NCI-H187 treated with DMSO at 0.1 percent for 48 hours (cell line): ENCODE data around the gene HOXB6.

Experiments
- DNase-seq: peaks from one replicate; lab custom pipeline; 2025; lab: John Stamatoyannopoulos, UW

HOXB6 gene

DNA sequence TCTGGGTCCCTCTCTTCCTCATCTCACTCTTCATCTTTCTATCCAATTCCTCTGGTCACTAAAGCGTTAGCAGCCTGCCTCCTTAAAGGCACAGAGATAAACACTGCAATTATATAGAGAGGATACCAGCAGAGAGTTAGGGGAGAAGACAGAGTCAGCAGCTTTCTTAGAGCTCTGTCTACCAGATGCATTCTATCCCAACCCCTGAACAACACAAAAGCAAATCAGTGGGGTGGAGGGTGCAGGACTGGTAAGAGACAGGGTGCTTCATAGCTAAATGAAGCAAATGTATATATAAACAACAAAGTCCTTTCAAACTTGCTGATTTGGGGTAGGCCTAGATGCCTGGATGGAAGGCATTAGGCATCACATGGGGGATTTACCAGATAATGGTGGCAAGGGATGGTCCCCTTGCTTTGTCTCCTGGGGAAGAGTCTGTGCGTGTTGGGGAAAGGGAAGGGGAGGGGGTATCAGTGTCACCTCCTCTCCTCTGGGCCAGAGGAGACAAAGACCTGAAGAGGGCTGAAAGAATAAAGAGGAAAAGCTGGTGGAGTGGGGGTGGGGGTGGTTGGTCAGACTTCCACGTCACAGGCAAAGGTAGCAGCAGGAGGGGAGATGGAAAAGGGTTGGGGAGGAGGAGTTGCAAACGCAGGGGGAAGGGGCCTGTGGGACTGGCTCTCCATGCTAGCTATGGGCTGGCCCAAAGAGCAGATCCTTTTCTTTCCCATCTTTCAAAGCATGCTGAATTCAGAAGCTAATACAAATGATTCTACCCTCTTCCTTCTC, 38.7 kb downstream of the HOXB6 start:
- DNase-seq: no peak

DNA sequence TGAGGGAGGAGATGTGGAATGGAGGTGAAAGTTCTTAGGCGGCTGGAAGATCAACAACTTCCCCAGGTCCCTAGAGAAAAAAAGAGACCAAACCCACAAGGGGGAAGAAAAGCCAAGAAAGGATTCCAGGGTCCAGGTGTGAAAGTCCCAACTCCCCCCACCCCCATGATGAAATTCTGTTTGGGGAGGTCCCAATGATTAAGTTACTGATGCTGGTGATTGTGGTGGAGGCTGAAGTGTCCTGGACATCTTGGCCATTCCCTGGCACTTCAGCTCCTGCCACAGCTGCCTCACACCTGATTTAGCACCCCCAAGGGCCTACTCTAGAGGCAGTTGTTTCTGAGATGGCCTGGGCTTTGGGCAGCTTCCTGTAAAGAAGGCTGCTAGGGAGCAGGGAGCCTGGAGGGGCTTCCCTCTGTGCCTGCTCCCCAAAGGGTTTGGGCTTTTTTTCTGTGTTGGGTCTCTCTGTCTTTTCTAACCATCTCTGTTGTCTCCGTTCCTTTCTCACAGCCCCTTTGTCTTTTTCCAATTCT, 39.7 kb downstream of the HOXB6 start:
- no peak for DNase-seq

DNA sequence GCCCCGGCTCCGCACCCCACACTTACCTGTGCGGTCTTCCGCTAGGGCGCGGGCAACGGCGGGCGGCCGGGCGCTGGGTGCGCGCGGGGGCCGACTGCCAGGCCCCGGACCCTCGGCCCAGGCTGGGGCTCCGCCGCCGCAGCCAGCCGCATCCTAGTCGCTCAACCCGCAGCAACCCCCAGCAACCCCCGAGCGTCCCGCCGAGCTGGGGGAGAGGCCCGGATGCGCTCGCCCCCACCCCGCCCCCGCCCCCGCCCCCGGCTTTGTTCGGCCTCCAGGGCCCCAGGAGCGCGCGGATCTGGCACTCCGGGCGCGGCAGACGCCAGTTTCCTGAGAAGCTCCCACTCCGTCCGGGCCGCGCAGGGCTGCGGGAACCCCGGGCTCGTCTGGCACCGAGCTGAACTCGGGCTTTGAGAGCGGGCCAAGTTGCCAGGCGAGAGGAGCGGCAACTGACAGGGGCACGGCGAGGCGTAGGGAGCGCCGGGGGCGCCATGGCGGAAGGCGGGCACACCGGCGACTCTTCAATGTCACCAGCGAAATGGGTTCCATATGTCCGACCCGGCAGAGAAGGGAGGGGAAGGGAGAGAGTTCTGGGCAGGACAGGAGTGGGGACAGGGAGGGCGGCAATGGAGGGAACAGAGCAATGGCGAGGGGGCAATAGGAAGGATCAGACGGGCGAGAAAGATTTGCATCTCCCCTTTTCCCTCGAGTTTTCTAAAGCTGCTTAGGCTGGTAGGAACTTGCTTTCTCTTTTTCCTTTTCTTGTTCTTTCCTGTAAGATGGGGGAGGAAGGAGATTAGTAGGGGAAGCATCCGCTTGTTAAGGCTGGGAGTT, 40.4 kb downstream of the HOXB6 start:
- no peak for DNase-seq

DNA sequence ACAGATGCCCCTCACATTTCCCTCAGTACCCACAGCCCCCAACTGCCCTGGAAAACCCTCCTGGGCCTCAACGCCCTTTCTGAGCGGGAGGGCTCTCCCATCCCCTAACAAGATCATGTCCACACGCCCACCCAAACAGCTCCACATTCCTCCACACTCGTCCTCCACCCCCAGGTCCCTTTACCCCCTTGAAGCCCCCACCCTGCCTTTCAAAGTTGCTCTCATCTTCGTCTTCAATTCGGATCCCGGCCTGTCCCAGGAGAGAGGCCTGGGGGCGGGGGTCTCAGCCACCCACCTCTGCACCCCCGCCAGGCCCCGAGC, 41.0 kb downstream of the HOXB6 start:
- no peak for DNase-seq

DNA sequence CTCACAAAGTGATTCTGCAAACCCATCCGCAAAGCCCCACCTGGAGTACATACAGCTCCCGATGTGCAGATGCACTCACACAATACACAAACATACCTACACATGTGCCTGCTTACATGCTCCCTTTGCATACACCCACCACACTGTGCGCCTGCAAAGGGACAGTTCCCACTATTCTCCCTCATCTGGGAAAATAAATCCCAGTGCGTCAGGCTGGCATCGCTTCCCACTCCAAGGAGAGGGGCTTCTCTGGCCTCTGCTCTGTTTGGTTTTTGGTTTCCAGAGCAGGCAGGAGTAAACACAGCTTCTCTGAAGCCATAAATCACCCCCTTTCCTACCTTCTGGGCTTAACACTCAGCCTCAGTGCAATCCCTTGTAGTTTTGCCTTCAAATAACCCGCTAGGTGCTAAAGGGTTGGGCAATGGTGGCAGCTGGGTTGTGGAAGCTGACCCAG, 41.4 kb downstream of the HOXB6 start:
- no peak for DNase-seq

DNA sequence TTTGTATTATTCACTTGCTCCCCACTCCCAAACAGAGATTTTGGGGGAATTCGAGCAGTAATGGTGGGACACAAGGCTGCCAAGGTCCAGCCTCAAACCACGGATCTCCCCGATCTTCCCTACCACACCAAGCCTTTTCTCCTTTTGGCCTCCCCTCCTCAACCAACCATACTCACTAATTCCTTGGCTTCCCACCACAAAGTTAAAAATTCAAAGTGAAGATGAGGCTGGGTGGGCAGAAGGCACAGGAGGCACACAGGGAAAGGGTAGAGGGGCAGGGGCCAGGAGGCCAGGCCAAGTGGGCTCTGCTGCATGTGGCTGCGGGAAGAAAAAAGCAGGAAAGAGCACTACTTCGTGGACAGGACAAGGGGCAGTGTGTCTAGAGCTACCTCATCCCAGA, 41.9 kb downstream of the HOXB6 start:
- no peak for DNase-seq

DNA sequence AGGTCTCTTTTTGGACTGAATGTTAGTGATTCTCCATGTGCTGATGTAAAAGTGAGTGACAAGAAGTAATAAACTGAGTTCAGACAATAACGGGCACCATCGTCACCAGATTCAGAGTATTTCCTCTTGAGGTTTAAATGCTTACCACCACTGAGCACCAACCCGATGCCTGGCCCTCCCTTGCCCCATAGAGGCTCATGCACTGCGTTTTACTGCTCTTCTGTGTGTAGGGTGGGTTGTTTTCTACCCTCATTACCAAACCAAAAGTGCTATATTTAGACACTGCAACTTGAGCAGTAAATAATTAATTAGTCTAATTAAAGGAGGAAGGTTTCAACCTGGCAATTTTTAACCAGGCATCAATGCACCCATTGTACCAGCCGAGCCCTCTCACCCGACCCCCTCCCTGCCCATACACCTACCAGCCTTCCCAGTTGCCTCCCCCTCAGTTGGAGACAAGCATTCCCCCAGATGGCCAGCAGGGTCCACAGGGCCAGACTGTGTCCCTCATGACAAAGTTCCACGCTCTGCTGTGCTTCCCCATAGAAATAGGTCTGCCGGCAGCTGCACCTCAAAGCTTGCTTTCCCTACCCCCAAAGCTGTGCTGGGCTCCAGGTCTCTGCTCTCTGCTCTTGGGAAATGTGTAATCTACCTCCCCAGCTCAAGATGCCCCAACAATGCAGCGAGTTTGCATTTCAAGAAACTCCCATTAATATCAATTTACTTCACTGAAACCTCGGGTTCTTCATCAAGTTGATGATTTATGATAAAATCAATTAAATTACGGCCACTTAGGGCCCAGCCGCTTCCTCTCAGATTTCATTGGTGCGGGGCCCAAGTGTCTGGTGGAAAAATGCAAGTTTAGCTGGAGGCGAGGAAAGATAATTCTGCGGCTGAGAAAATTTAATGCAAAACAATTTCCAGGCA, 42.6 kb downstream of the HOXB6 start:
- no peak for DNase-seq

DNA sequence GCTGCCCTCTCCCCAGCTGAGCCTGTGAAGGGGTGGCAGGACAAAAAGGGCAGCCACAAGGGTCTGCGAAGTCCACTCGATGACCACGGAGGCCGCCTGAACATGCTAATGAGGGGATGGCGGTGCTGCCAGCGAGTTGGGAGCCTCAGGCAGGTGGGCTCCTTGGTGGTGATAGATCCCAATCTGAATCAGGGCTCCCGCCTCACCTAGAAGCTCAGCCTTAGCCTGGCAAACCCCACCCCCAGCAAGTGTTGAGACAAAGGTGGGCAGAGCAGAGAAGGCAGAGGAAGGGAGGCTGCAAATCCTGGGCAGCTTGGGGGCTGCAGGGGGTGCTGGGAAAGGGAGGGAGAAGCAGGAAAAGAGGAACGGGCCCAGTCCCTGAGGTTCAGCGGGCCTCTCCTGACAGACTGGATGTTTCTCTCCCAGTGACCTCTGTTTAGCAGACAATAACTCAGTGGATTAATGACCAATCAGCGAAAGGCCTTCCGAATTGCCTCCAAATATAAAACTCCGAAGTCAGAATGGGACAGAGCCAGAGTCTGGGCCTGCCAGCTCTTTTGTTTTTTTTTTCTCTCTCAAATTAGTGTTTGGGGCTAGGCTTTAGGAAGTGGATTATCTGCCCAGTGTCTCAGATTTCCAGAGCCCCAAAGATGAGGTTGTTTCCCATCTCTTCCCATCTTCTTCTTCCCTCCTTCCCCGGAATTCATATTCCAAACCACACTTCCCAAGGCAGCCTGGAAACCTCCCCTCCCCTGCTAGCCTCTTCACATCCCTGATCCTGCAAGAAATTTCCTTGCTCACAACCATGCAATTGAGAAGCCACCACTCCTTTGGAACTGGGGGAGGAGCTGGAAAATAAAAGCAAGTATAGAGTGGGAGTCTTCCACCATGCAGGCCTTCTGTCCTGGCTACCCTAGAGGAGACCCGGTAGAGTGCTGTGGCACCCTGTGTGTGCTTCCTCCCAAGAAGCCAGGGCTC, 44.7 kb downstream of the HOXB6 start:
- DNase-seq: no peak

DNA sequence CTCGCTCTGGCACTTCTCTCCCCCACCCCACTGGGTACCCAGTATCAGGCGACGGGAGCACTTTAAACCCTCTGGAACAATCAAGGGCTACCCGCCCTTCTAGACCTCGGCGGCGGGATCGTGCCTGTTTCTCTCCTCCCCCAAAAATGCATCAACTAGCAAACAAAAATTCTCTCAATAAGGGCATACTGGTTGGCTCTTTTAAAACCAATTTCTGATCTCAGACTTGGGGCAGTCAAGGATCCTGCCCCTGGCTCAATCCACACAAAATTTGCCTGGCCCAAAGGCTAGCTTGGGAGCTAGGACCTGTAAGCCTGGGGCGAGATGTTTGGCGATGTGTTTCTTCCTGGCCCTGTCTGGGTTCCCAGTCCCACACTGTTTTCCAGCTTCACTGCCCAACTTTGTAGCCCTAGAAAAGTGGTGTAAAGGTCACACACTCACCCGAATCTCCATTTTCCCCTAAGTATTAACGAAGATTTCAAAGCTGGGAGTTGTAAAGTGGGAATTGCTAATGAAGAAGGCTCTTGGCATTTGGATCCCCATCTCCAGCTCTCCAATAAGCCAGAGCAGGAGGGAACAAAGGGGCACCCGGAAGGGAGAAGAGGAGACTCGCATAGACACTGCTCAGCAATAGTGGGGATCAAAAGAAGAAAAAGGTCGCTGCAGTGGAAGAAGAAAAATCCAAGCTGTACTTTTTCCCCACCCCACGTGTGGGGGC, 45.5 kb downstream of the HOXB6 start:
- no peak for DNase-seq

DNA sequence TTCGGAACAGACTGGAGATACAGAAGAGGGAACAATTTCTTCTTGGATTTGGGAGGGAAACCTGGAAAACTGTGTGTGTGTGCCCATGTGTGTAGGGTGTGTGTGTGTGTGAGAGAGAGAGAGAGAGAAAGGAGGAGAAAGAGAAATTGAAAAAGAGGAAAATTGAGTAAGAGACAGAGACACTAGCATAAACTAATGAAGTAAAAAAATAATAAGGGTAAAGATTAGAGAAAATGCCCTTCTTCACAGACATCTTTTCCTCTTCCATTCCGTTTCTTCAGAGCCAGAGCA, 46.0 kb downstream of the HOXB6 start:
- DNase-seq: no peak

DNA sequence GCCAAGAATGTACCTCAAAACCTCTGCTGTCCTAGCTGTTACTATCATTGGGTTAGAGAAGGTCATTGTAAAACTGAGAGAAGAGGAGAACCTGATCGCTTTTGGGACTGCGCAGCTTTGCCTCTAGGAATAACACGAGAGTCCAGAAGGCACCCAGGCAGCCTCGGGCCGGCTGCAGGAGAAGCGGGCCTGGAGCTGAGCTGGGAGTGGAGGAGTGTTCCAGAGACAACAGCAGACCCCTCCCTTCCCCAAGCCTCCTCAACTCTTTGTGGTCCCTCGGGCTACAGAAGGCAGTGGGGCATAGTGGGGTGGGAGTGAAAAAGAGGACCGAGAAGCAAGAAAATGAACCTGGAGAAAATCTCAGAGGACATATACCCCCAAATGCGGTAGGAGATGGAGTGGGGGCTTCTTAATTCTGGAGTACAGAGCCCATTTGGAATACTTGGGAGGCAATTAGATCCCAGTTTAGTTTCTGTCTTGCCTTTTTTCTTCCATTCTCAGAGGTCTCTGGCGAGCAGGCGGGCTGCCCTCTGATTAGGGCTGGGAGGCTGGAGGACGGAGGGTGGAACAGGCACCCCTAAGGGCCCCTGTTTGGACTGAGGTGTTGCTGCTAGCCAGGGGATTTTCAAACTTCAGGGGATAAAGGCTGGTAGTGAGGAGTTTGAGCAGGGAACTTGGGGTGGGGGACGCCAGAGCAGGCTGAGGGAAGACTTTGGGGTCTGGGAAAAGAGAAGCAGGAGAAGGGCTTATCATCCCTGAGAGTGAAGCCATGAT, 46.5 kb downstream of the HOXB6 start:
- no peak for DNase-seq

DNA sequence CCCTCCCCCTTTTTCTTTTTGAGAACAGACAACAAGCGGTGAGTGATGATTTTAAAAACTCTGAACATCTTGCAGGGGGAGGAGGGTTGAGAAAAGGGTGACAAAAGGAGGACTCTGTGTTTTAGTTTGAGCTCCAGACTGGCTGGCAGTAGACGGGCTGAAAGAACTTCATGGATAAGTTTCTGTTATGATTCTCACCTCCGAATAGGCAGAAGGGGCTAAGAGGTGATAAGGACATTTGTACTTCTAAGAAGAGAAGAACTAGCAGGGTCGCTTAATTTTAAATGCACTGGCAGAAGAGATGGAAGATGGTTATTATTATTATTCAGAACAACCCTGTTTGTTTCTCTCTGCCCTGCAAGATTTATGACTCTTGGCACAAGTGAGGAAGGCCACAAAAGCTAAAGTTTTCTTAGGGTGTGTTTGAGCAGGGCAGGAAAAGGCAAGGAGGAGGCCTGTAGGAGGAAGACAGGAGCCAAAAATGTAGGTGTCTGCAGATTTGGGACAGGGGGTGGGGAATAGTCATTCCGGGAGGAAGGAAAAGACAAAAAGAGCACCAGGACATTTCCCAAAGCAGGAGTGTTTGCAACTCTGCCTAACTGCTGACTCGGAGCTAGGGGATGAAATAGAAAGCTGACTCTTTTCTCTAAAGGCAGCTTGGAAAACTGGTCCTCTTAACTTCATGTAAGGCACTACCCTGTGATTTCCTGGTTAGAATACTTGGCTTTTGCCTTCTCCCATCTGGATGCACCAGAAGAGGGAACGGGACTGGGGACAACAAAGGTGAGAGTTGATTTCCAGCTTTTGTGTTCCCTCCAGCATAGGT, 48.0 kb downstream of the HOXB6 start:
- DNase-seq: no peak

DNA sequence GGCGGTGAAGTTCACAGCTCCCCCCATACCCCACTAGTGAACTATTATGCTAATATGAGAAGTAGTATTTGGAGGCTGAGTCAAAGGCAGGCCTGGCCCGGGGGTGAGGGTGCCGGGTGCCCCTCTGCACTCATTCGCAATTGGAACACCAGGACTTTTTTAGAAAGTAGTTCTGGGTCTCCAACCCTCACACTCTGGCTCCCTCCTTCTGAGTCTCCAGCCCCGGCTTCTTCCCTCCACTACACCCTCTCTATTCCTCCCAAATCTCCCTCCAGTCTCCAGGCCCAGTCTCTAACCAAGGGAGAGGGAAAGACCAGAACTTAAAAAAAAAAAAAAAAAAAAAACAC, 48.6 kb downstream of the HOXB6 start:
- DNase-seq: no peak

DNA sequence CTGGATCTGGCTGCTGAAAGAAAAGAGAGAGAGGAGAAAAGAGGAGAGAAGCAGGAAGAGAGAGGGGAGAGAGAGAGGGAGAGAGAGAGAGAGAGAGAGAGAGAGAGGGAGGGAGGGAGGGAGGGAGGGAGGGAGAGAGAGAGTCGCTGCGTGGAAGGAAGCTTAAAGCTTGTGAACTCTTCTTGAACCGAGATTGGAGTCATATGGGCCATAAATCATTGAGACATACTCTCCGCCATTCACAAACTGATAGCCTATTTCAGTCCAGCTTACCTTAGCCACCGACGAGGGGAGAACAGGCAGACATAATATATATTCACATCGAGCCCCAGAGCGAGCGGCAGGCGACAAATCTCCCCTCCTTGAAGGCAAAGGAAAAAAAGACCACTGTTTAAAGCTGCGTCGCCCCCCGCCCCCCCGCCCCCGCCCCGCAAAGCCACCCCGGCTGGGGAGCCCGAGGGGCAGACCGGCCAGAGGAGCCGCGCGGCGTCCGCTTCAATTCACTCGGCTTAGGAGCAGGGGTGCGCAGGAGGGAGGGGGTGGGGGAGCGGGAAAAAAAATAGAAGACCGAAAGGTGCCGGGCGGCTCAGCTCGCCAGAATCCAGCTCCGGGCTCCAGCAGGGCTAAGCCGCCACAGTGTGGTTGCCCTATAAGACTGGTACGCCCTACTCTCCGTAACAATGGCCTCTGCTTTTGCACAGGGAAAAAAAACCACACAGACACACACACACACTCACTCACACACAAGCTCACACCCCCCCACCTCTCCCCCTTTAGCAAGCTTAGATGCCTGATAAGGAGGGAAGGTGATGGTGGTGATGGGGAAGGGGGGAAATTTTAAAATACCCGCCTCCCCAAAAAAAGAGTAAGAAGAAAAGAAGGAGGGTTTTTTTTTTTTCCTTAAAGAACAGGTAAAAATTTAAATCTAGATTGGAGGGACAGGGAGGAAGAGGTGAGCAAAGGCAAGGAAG, 49.2 kb downstream of the HOXB6 start:
- peak; percentile 88 for DNase-seq

DNA sequence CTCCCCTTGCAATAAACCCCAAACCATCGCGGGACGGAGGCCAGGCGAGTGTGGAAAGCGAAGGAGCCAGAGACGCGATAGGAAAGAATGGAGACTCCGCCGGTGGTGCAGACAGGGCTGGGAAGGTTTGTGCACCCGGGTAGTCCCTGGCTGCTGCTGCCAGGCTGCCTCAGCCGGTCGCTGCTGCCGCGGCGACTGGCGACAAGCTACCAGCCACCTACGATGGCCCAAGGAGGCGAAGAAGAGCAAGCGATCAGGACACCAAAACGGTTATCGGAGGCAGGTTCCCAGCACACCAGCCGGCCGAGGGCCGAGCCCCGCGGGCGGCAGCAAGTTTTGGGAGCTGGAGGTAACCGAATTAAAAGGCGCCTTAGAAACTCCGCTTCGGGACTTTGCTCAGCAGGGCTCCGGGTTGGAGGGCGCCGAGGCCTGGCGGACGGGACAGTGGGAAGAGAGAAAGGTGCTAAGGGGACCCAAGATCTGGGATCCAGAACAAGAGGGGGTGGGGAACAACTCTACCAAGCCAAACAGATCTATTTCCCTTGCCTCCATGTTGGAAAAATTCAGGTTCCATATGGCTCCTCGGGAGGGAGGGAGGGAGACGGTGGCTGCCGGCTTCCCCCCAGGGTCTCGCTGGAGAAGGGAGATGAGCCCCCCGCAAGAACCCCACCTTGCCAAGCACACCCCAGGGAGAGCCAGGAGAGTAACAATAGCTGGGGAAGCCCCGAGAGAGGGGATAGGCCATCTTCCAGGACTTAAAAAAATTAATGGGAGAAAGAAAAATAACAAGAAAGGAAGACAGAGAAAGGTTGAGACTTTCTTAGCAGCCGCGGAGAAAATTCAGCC, 50.2 kb downstream of the HOXB6 start:
- DNase-seq: no peak

DNA sequence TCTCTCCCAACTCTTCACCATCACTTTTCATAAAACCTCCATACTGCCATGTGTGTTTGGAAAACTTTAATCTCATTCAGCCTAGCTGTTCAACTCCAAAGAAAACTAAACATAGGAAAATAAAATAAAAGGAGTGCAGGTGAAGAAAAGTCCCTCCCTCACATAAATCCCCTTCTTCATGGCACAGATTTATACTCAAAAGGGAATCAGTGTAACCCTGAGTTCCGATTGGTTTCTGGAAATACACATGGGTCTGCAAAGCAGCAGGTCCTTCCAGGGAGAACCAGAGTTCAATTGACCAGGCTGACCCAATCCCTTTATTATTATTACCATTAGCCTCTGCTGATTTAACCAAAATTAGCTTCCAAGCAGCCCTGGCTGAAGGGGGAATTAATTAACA, 51.0 kb downstream of the HOXB6 start:
- no peak for DNase-seq

DNA sequence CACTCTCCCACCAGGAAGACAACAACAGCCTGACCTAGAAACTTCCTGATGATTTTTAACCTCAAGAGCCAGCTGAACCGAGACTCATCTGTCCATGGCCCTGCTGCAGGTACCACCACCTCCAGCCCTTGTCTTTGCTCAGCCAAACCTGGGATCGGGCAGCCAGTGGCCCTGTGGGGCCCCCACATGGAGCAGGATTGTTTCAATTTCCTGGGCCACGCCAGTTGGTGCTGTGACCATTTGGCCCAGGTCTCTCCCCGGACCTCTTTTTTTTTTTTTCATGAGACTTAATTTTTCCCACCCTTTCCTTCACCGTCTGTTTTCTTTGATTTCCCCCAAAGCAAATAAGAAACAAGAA, 51.6 kb downstream of the HOXB6 start:
- no peak for DNase-seq
